ENCODE measurements around the gene ZSCAN16. TPM values are rescaled to one million over a fixed set of nuclear protein-coding genes. Genes with fewer than 3 reads are reported as not detected.

The ZSCAN16 gene
- total and polyA plus RNA-seq, 2 of the 13 experiments (the other 11 are each of a cell fraction or from before 2014, with no cell fraction given) = 5.7 to 12.7 TPM

GRCh38 chr6:28136585-28137504, 12.4 kb downstream of the ZSCAN16 start (continued):
- TF ChIP-seq AKNA (CRISPR knock-in tag; IDR thresholded peaks at IDR 0.05; ENCODE audit: borderline replicate concordance) = 0 out of 2 replicates have a peak, but pooled peaks have one; percentile 78
- no peak for TF ChIP-seq IRX3 (CRISPR knock-in tag; IDR thresholded peaks at IDR 0.05; ENCODE audit: borderline replicate concordance, low read depth)
- TF ChIP-seq HOXA7 (CRISPR knock-in tag; IDR thresholded peaks at IDR 0.05) = no peak; the same call in 1 of the 2 replicates
- TF ChIP-seq TBX3 (IDR thresholded peaks at IDR 0.05; ENCODE audit: borderline replicate concordance) = no peak
- TF ChIP-seq TCF7 (IDR thresholded peaks at IDR 0.05; ENCODE audit: low read depth) = peak; percentile 19; the same call in 1 of the 2 replicates
- no peak for TF ChIP-seq NR3C1 (CRISPR knock-in tag; IDR thresholded peaks at IDR 0.05)
- no peak for TF ChIP-seq ZNF672 (CRISPR knock-in tag; IDR thresholded peaks at IDR 0.05)
- TF ChIP-seq MYPOP (CRISPR knock-in tag; IDR thresholded peaks at IDR 0.05) = peak; percentile 92; the same call in 1 of the 2 replicates
- peak; percentile 98 for TF ChIP-seq ZNF124 (CRISPR knock-in tag; IDR thresholded peaks at IDR 0.05)
- TF ChIP-seq NPAS2 (CRISPR knock-in tag; IDR thresholded peaks at IDR 0.05; ENCODE audit: borderline replicate concordance) = no peak
- peak; percentile 80 for TF ChIP-seq ZNF652 (CRISPR knock-in tag; IDR thresholded peaks at IDR 0.05; ENCODE audit: borderline replicate concordance, low read depth)
- TF ChIP-seq RFXAP (CRISPR knock-in tag; IDR thresholded peaks at IDR 0.05; ENCODE audit: borderline replicate concordance) = peak; percentile 39; the same call in 1 of the 2 replicates
- TF ChIP-seq FOXJ3 (CRISPR knock-in tag; IDR thresholded peaks at IDR 0.05; ENCODE audit: borderline replicate concordance) = peak; percentile 77
- TF ChIP-seq EZH2 (conservative IDR thresholded peaks at IDR 0.05; ENCODE audit: low read depth, low read length) = no peak
- TF ChIP-seq ZIK1 (CRISPR knock-in tag; IDR thresholded peaks at IDR 0.05; ENCODE audit: borderline replicate concordance, low read depth) = 0 out of 2 replicates have a peak, but pooled peaks have one; percentile 73
- peak; percentile 80; the same call in 1 of the 2 replicates for TF ChIP-seq POGK (CRISPR knock-in tag; conservative IDR thresholded peaks at IDR 0.05)
- 0 out of 2 replicates have a peak, but pooled peaks have one; percentile 66 for TF ChIP-seq CHCHD3 (CRISPR knock-in tag; IDR thresholded peaks at IDR 0.05)
- peak; percentile 83; the same call in 1 of the 2 replicates for TF ChIP-seq SRY (CRISPR knock-in tag; IDR thresholded peaks at IDR 0.05)
- peak; percentile 79 for TF ChIP-seq MIER2 (CRISPR knock-in tag; IDR thresholded peaks at IDR 0.05)
- peak; percentile 100 for TF ChIP-seq KMT2B (CRISPR knock-in tag; IDR thresholded peaks at IDR 0.05)
- TF ChIP-seq ZNF737 (CRISPR knock-in tag; IDR thresholded peaks at IDR 0.05; ENCODE audit: borderline replicate concordance) = no peak; the same call in 1 of the 2 replicates
